Heart right ventricle (tissue), 16 donors: ENCODE results near the gene CD302. TPM values are rescaled to one million over a fixed set of nuclear protein-coding genes. Genes with fewer than 3 reads are reported as not detected.

Experiments used
- ATAC-seq, 8 donors: fragments of 200-7000 bp; cut with Tn5 transposase; one replicate each; pipeline ENCODE4 v1.9.1; 2020; ENCODE audit warnings: mild to moderate bottlenecking in 8 of 8, moderate library complexity in 8 of 8, moderate number of reproducible peaks in 1 of 8
- DNase-seq, 2 donors: peaks; one replicate each; pipeline ENCODE4 v3.0.0-alpha.2; 2020
- H3K27ac ChIP-seq, 10 donors: fragments of 200-600 bp; sonication (generic) in 2 of 10; one replicate each; pipeline versions ENCODE4 v1.5.0 to v1.8.0; 2020 to 2022; ENCODE audit warnings: mild to moderate bottlenecking in 3 of 10
- H3K27me3 ChIP-seq, 7 donors: fragments of 200-600 bp; one replicate each; pipeline ENCODE4 v1.8.0; 2021 to 2022; ENCODE audit warnings: mild to moderate bottlenecking in 2 of 7
- H3K36me3 ChIP-seq, 9 donors: fragments of 200-600 bp; sonication (generic) in 1 of 9; one replicate each; pipeline versions ENCODE4 v1.5.0 to v1.8.0; 2020 to 2022; ENCODE audit warnings: mild to moderate bottlenecking in 2 of 9
- H3K4me1 ChIP-seq, 9 donors: fragments of 200-600 bp; sonication (generic) in 1 of 9; one replicate each; pipeline versions ENCODE4 v1.5.0 to v1.8.0; 2020 to 2022; ENCODE audit warnings: mild to moderate bottlenecking in 4 of 9
- H3K4me3 ChIP-seq, 10 donors: fragments of 200-600 bp; sonication (generic) in 2 of 10; one replicate each; pipeline versions ENCODE4 v1.5.0 to v1.8.0; 2020 to 2022; ENCODE audit warnings: mild to moderate bottlenecking in 7 of 10, moderate library complexity in 2 of 10
- H3K9me3 ChIP-seq, 11 donors: fragments of 200-600 bp in 10 of 11; sonication (generic) in 2 of 11; one replicate each; pipeline versions ENCODE4 v1.5.0 to v1.8.0; 2013 to 2022; ENCODE audit warnings: mild to moderate bottlenecking in 2 of 11, control low read depth in 1 of 11, moderate library complexity in 1 of 11
- CTCF ChIP-seq, 9 donors: fragments of 200-600 bp; sonication (generic) in 2 of 9; IDR thresholded peaks; one replicate each; pipeline versions ENCODE4 v1.5.0 to v1.8.0; 2021 to 2022; ENCODE audit warnings: antibody characterized with exemption in 9 of 9, mild to moderate bottlenecking in 5 of 9, moderate library complexity in 1 of 9
- WGBS, 2 donors: extraction: QIAGEN DNeasy Blood & Tissue Kit; methylation state at CpG; one replicate each; pipeline ENCODE4 v1.1.7; 2013; ENCODE audit warnings: inconsistent platforms in 1 of 2; 5-methylcytosine and 5-hydroxymethylcytosine counted together
- intact Hi-C, 10 donors: fragments of 100-400 bp; cut with DNase I; formaldehyde crosslinking; loops; one replicate each; pipeline versions ENCODE4 v1.11.1 to v1.14.2; 2022
- polyA plus RNA-seq, 2 donors: library from polyadenylated mRNA; stranded (reverse); fragments of 200-250 nt; gene quantifications; one replicate each; pipeline ENCODE4 v1.2.3, GENCODE V29; 2013
- total RNA-seq, 10 donors: library from RNA; stranded (reverse); fragmentation: NEBNext Ultra II Directional in 3 of 10; extraction: Animal tissue kit (Norgen Biotek cat#: 25700) in 3 of 10; gene quantifications; one replicate each; pipeline versions ENCODE4 v1.2.1 to v1.2.4, GENCODE V29; 2021 to 2023
- donor health status: Arrhythmogenic right ventricular cardiomyopathy.
- donor health status: ischemic (EF 13 %, LVEDD 7.1; RV severe dilation, severe dysfunction).
- donor health status: healthy with polysubstance abuse.
- donor health status: DM: no; HTN: yes; CAD: no.
- donor health status: DM: no; HTN: no; CAD: no.
- donor health status: ischemic (EF 25% LVEDD 6.9; RV normal size, moderate dysfunction).
- donor health status: ischemic (EF 25% LVEDD 5.7; RV mildly dilated, moderate dysfunction).
- donor health status: healthy.
- donor health status: DM: yes; HTN: yes; CAD: no.
- donor health status: Ischemic cardiomyopathy.
- donor health status: ischemic (EF 35%, LVEDD 5.7; RV mildly dilated, moderate dysfunction).
- donor health status: nonischemic (EF 11% LVEDD 7.7; RV severe dilation, severe dysfunction).
- donor health status: DM: yes; HTN: yes; CAD: no.
- donor health status: PGD.
- donor health status: ischemic (EF 29% LVEDD 5.4; RV normal size, mild dysfunction).
- donor health status: nonischemic (EF 23%, LVEDD 6.1; RV moderate dilation, normal function).

CD302 gene
- total and polyA plus RNA-seq, 12 donors, result 5.8 to 25.2 (median 12.8) TPM

- H3K4me1 ChIP-seq, result peaks cover 0 to 68% (median 21%) of the 10 kb centered on the region in 9 donors
- ATAC-seq, result no peak
- DNase-seq, result no peak
- H3K4me3 ChIP-seq, result no peak overlapping the region
- no peak for TF ChIP-seq CTCF (IDR thresholded peaks at IDR 0.05)
- H3K36me3 ChIP-seq, result no peaks in the 10 kb centered on the region
- no peaks in the 10 kb centered on the region for H3K27me3 ChIP-seq
- intact Hi-C loops, result loop anchor here in 2 of 10 donors (10.0 kb wide), 2 partner anchors 79 to 171 kb away; partner anchors contain the start of gene MARCHF7 (in 1 of the 2)
- H3K9me3 ChIP-seq, result no peaks in the 10 kb centered on the region
- 91 to 98% methylated on average over 1 of the region's 1 CpG for WGBS, 2 donors
- peak overlapping the region in 1 of 10 donors; percentile 51 for H3K27ac ChIP-seq
Observed at GRCh38 chr2:159793326-159793725, 4.7 kb downstream of the CD302 start.

- TF ChIP-seq CTCF (IDR thresholded peaks at IDR 0.05), result no peak
- 93 to 96% methylated on average over 4 of the region's 4 CpGs for WGBS, 2 donors
Observed at GRCh38 chr2:159792599-159792998, 5.4 kb downstream of the CD302 start.

GRCh38 chr2:159792036-159792435 is 6.0 kb downstream of the CD302 start:
- Histone ChIP-seq H3K9me3 (no peaks in the 10 kb centered on the region), H3K4me1 (peaks cover 0 to 79% (median 17%) of the 10 kb centered on the region in 9 donors), H3K27ac (no peak overlapping the region), H3K4me3 (no peak overlapping the region), H3K36me3 (no peaks in the 10 kb centered on the region), H3K27me3 (no peaks in the 10 kb centered on the region)
- intact Hi-C loops, result loop anchor here in 2 of 10 donors (10.0 kb wide), 2 partner anchors 77 to 173 kb away; partner anchors contain the start of gene MARCHF7 (in 1 of the 2)
- ATAC-seq (peak in 1 of 8 donors; percentile 19), DNase-seq (no peak)
- 79 to 90% methylated on average over 1 of the region's 1 CpG for WGBS, 2 donors
- TF ChIP-seq CTCF (IDR thresholded peaks at IDR 0.05), result no peak

More at GRCh38 chr2:159792599-159792998, 5.4 kb downstream of the CD302 start:
- H3K36me3 ChIP-seq, result no peaks in the 10 kb centered on the region
- ATAC-seq, result no peak
- no peaks in the 10 kb centered on the region for H3K27me3 ChIP-seq
- DNase-seq, result no peak
- intact Hi-C loops, result loop anchor here in 2 of 10 donors (10.0 kb wide), 2 partner anchors 78 to 172 kb away; partner anchors contain the start of gene MARCHF7 (in 1 of the 2)
- peak overlapping the region in 1 of 10 donors; percentile 26 for H3K27ac ChIP-seq
- no peaks in the 10 kb centered on the region for H3K9me3 ChIP-seq
- peaks cover 0 to 74% (median 21%) of the 10 kb centered on the region in 9 donors for H3K4me1 ChIP-seq
- H3K4me3 ChIP-seq, result no peak overlapping the region

- H3K4me1 ChIP-seq, result peaks cover 0 to 73% (median 5%) of the 10 kb centered on the region in 9 donors
- H3K9me3 ChIP-seq, result no peaks in the 10 kb centered on the region
- no peaks in the 10 kb centered on the region for H3K27me3 ChIP-seq
- 38 to 67% methylated on average over 1 of the region's 1 CpG for WGBS, 2 donors
- ATAC-seq (no peak), DNase-seq (no peak)
- H3K36me3 ChIP-seq, result no peaks in the 10 kb centered on the region
- no peak overlapping the region for H3K4me3 ChIP-seq
- no peak for TF ChIP-seq CTCF (IDR thresholded peaks at IDR 0.05)
- H3K27ac ChIP-seq, result no peak overlapping the region
- intact Hi-C loops, result loop anchor here in 2 of 10 donors (10.0 kb wide), 2 partner anchors 76 to 174 kb away; partner anchors contain the start of gene MARCHF7 (in 1 of the 2)
Observed at GRCh38 chr2:159790323-159790722, 7.7 kb downstream of the CD302 start.
